Measurements from ENCODE around the gene EIF3L. TPM values are rescaled to one million over a fixed set of nuclear protein-coding genes. Genes with fewer than 3 reads are reported as not detected.

The EIF3L gene
- polyA plus RNA-seq, 1 of the 3 experiments (the other 2 are of a cell fraction), result 478 TPM

DNA sequence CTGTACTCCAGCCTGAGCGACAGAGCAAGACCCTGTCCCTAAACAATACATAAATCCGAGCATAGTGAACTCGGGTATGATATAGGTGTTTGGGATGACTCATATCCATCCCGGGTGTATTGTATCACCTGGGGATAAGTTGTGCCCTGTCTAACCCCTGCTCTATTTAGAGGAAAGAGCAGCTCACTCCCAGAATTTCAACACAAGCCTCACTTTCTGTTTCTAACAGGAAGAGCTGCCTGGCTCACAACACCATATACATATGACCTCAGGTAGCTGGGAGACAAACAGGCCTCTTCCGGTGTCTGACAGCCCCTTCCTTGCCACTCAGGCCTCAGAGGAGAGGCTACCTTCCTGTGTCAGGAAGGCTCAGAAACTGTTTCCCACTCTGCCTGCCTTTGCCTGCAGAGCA is 47.0 kb downstream of the EIF3L start:
- Histone ChIP-seq H3K9me3 (no peaks in the 10 kb centered on the region), H4K20me1 (ENCODE audit: insufficient read depth) (no peaks in the 10 kb centered on the region), H3K9ac (no peak overlapping the region), H3K4me1 (ENCODE audit: control insufficient read depth in 1 of 2, insufficient read depth in 2 of 2, low read depth in 1 of 2, low read length in 1 of 2) (peaks cover 12 to 13% of the 10 kb centered on the region in 2 experiments; a peak in 2 of 4 replicates), H3K4me2 (no peak overlapping the region), H3K9me2 (no peaks in the 10 kb centered on the region), H2AFZ (ENCODE audit: low read depth) (no peak overlapping the region), H3K4me3 (ENCODE audit: low read depth in 2 of 2, low read length in 1 of 2) (no peak overlapping the region), H3K27me3 (ENCODE audit: insufficient read depth) (no peaks in the 10 kb centered on the region), H3K36me3 (replicated peaks in 1 of 2; ENCODE audit: control insufficient read depth in 1 of 2, insufficient read depth in 2 of 2, low read length in 1 of 2) (peaks cover 7 to 8% of the 10 kb centered on the region in 2 experiments), H3K27ac (ENCODE audit: low read depth in 2 of 2, low read length in 1 of 2) (no peak overlapping the region), H3K79me2 (ENCODE audit: insufficient read depth) (no peaks in the 10 kb centered on the region), H3F3A (replicated peaks; ENCODE audit: insufficient read depth) (peaks cover 10% of the 10 kb centered on the region)
- WGBS (ENCODE audit: low lambda C conversion rate), result 75% methylated on average over 5 of the region's 5 CpGs
- TF ChIP-seq TAF1 (IDR thresholded peaks at IDR 0.05; ENCODE audit: borderline replicate concordance, low read depth, low read length) (no peak), EZH2phosphoT487 (IDR thresholded peaks at IDR 0.05; ENCODE audit: borderline replicate concordance, low read depth) (no peak), RAD21 (IDR thresholded peaks at IDR 0.05; ENCODE audit: low read length) (no peak), GATA2 (CRISPR knock-in tag; IDR thresholded peaks at IDR 0.05) (no peak), EP300 (IDR thresholded peaks at IDR 0.05; ENCODE audit: borderline replicate concordance in 1 of 2, low read depth in 1 of 2, low read length in 1 of 2) (no peak), NRF1 (IDR thresholded peaks at IDR 0.05; ENCODE audit: low read depth, low read length) (no peak), SIN3A (IDR thresholded peaks at IDR 0.05; ENCODE audit: borderline replicate concordance, low read depth, low read length) (no peak), TCF12 (IDR thresholded peaks at IDR 0.05) (no peak), CTCF (IDR thresholded peaks at IDR 0.05) (no peak), FOXM1 (IDR thresholded peaks at IDR 0.05; ENCODE audit: low read depth) (no peak), FOSL2 (IDR thresholded peaks at IDR 0.05; ENCODE audit: borderline replicate concordance, low read depth) (no peak), MEF2A (IDR thresholded peaks at IDR 0.05; ENCODE audit: borderline replicate concordance, low read depth) (no peak), ELF1 (IDR thresholded peaks at IDR 0.05) (no peak), RXRA (IDR thresholded peaks at IDR 0.05; ENCODE audit: borderline replicate concordance, low read depth) (no peak), MAX (IDR thresholded peaks at IDR 0.05; ENCODE audit: low read depth) (no peak), CHD2 (IDR thresholded peaks at IDR 0.05; ENCODE audit: low read length, partially characterized antibody) (no peak), GABPA (IDR thresholded peaks at IDR 0.05; ENCODE audit: low read depth) (no peak), JUND (IDR thresholded peaks at IDR 0.05) (no peak)
- TF ChIP-seq, protein P1, sequence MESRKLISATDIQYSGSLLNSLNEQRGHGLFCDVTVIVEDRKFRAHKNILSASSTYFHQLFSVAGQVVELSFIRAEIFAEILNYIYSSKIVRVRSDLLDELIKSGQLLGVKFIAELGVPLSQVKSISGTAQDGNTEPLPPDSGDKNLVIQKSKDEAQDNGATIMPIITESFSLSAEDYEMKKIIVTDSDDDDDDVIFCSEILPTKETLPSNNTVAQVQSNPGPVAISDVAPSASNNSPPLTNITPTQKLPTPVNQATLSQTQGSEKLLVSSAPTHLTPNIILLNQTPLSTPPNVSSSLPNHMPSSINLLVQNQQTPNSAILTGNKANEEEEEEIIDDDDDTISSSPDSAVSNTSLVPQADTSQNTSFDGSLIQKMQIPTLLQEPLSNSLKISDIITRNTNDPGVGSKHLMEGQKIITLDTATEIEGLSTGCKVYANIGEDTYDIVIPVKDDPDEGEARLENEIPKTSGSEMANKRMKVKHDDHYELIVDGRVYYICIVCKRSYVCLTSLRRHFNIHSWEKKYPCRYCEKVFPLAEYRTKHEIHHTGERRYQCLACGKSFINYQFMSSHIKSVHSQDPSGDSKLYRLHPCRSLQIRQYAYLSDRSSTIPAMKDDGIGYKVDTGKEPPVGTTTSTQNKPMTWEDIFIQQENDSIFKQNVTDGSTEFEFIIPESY (IDR thresholded peaks at IDR 0.05; ENCODE audit: borderline replicate concordance, low read depth), result no peak
- TF ChIP-seq, protein P2, sequence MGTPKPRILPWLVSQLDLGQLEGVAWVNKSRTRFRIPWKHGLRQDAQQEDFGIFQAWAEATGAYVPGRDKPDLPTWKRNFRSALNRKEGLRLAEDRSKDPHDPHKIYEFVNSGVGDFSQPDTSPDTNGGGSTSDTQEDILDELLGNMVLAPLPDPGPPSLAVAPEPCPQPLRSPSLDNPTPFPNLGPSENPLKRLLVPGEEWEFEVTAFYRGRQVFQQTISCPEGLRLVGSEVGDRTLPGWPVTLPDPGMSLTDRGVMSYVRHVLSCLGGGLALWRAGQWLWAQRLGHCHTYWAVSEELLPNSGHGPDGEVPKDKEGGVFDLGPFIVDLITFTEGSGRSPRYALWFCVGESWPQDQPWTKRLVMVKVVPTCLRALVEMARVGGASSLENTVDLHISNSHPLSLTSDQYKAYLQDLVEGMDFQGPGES (IDR thresholded peaks at IDR 0.05; ENCODE audit: low read depth, low read length), result no peak
- no peak for DNase-seq
- ChIA-PET CTCF (interaction anchor here (1.0 to 3.1 kb wide), 3 partner anchors 14 to 79 kb away, joined by 3 to 9 read pairs (median 5); no protein-coding TSS in a partner anchor), POLR2A (interaction anchor here (2.7 kb wide), 1 partner anchor 10 kb away, joined by 9 read pairs; the partner anchor contains the start of gene MICALL1)

Data from SK-N-SH (cell line).